ENCODE measurements around the gene POU4F1.

Gene POU4F1

GRCh38 chr13:78595495-78596398 is 7.6 kb downstream of the POU4F1 start:
- Histone ChIP-seq H3K27me3 (ENCODE audit: insufficient read depth, low read depth, severe bottlenecking) (no peaks in the 10 kb centered on the region), H3K9me3 (ENCODE audit: severe bottlenecking) (no peaks in the 10 kb centered on the region), H3K36me3 (no peaks in the 10 kb centered on the region), H3K4me3 (ENCODE audit: low read depth, low read length) (no peak overlapping the region), H3K27ac (no peak overlapping the region)
- no peak for DNase-seq
- TF ChIP-seq, protein P1, sequence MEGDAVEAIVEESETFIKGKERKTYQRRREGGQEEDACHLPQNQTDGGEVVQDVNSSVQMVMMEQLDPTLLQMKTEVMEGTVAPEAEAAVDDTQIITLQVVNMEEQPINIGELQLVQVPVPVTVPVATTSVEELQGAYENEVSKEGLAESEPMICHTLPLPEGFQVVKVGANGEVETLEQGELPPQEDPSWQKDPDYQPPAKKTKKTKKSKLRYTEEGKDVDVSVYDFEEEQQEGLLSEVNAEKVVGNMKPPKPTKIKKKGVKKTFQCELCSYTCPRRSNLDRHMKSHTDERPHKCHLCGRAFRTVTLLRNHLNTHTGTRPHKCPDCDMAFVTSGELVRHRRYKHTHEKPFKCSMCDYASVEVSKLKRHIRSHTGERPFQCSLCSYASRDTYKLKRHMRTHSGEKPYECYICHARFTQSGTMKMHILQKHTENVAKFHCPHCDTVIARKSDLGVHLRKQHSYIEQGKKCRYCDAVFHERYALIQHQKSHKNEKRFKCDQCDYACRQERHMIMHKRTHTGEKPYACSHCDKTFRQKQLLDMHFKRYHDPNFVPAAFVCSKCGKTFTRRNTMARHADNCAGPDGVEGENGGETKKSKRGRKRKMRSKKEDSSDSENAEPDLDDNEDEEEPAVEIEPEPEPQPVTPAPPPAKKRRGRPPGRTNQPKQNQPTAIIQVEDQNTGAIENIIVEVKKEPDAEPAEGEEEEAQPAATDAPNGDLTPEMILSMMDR (IDR thresholded peaks at IDR 0.05; ENCODE audit: low read depth, low read length), result no peak

DNA sequence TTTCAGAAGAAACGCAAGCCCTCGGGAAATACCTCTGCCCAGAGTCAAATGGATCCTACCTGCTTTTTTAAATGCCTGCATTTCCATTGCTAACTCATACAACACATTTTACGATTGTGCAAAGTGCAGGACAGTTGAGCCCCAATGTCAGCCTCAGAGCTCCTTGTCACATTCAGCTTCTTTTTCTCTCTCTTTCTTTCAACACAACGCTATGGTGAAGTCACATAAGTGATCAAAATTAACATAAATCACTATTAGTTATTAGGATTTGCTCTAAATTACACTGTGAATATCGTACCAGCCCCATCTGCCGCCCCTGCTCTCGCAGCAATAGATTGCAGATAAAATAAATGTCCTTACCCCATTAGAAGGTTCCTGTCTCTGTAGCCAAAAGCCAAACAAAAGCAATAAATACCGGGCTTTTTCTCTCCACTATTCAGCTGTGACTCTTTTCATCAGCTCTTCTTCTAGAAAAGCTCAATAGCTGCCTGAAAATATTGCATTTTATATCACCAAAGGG is 8.8 kb downstream of the POU4F1 start:
- Histone ChIP-seq H3K27ac (no peak overlapping the region), H3K9me3 (ENCODE audit: severe bottlenecking) (no peaks in the 10 kb centered on the region), H3K4me3 (ENCODE audit: low read depth, low read length) (no peak overlapping the region), H3K36me3 (no peaks in the 10 kb centered on the region), H3K27me3 (ENCODE audit: insufficient read depth, low read depth, severe bottlenecking) (no peaks in the 10 kb centered on the region)
- no peak for DNase-seq
- TF ChIP-seq, protein P1 (IDR thresholded peaks at IDR 0.05; ENCODE audit: low read depth, low read length), result no peak

- Histone ChIP-seq H3K4me3 (ENCODE audit: low read depth, low read length) (no peak overlapping the region), H3K27me3 (ENCODE audit: insufficient read depth, low read depth, severe bottlenecking) (no peaks in the 10 kb centered on the region), H3K27ac (no peak overlapping the region), H3K9me3 (ENCODE audit: severe bottlenecking) (no peaks in the 10 kb centered on the region), H3K36me3 (no peaks in the 10 kb centered on the region)
- no peak for DNase-seq
- TF ChIP-seq, protein P1 (IDR thresholded peaks at IDR 0.05; ENCODE audit: low read depth, low read length), result no peak
Measured at GRCh38 chr13:78593652-78594455, 9.5 kb downstream of the POU4F1 start.

DNA sequence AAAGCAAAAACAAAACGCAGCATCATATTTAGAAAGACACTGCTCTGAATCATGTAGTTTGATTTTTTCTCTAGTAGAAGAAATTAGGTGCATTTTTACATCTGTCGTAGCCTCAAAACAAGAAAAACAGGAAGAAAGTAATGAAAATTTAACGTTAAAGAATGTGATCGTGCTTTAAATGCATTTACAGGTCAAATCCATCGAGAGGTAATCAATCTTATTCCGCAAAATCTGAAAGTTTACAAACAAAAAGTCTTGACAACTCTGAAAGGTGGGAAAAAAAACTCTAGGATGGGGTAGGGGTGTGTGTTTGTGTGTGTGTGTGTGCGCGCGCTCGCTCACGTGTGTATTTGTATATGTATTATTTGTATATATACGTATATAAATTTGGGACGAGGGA is 10.2 kb downstream of the POU4F1 start:
- TF ChIP-seq, protein P1 (IDR thresholded peaks at IDR 0.05; ENCODE audit: low read depth, low read length), result no peak
- no peaks in the 10 kb centered on the region for H3K27me3 ChIP-seq (ENCODE audit: insufficient read depth, low read depth, severe bottlenecking)
- H3K4me3 ChIP-seq (ENCODE audit: low read depth, low read length), result no peak overlapping the region
- no peaks in the 10 kb centered on the region for H3K9me3 ChIP-seq (ENCODE audit: severe bottlenecking)
- H3K36me3 ChIP-seq, result no peaks in the 10 kb centered on the region
- peak overlapping the region; percentile 65 for H3K27ac ChIP-seq
- DNase-seq, result no peak

DNA sequence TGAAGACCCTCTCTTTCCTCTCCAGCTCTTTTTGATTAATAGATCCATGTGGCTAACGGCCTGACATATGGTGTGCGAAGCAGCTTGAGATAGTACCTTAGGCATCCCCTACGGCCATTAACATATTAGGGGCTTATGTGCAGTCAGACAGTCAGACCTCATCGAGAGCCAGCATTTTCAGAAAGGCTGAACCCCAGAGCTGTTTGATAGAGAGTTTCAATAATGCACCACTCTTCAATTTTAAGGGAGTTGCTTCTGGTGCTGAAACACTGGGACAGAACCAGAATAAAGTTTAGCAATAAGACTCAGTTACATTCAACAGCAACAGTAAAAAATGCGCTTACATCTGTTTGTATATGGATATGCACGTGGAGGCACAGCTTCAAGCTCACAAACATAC is 10.8 kb downstream of the POU4F1 start:
- peak; percentile 46 for DNase-seq
- peak overlapping the region; percentile 65 for H3K27ac ChIP-seq
- no peak overlapping the region for H3K4me3 ChIP-seq (ENCODE audit: low read depth, low read length)
- H3K36me3 ChIP-seq, result no peaks in the 10 kb centered on the region
- TF ChIP-seq, protein P1 (IDR thresholded peaks at IDR 0.05; ENCODE audit: low read depth, low read length), result no peak
- no peaks in the 10 kb centered on the region for H3K27me3 ChIP-seq (ENCODE audit: insufficient read depth, low read depth, severe bottlenecking)
- H3K9me3 ChIP-seq (ENCODE audit: severe bottlenecking), result no peaks in the 10 kb centered on the region

All from WERI-Rb-1 (cell line).